GM18951 (cell line): ENCODE results near the gene COL17A1.

ENCODE experiments used
- POLR2A ChIP-seq: IDR thresholded peaks from 4 replicates; pipeline ENCODE4 v1.6.1; 2011; ENCODE audit warnings: mild to moderate bottlenecking; ENCODE audit not compliant: insufficient read length, insufficient read depth; ENCODE audit errors: extremely low read depth
- in situ Hi-C: fragments of 300-500 bp; cut with MboI; formaldehyde crosslinking; loops from one replicate; pipeline ENCODE4 v1.12.0; 2022; ENCODE audit warnings: low sequenced_read_pairs, mixed read lengths, inconsistent platforms; ENCODE audit not compliant: unreplicated experiment

The COL17A1 gene

DNA sequence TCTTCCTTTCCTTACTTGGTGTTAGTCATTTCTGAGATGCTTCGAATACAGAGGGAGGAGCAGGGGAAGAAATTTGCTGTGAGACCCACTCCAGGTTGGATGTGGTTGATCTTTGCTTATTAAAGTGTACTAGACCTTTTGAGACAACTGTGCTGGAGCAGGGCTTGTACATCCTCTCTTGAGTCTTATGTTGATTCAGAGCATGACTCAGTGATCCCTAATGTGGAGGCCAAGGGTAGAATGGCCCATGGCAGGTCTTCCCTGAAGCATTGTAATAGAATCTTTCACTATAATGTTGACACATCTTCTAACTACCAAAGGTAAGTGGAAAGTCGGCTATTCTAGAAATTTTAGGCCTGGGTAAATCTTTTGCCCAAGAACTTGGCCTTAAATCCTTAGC lies 19.2 kb upstream of the COL17A1 start:
- no peak for TF ChIP-seq POLR2A
- in situ Hi-C loops: no loop called here

DNA sequence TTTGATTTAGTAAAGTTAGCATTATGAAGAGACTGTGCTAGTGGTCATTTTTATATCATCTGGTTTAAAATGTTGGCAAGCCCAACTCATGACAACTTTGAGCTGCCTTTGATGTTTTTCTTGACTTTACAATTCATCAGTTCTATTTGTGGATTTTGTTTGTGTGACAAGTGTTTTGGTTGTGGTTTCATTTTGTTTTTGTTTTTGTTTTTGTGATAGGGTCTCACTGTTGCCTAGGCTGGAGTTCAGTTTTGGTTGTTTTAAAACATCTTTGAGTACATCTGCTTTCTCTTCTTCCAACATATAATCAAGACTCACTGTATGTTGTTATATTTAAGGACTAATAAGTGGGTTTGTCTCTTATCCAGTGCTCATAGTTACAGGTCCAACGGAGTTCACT lies 18.7 kb upstream of the COL17A1 start:
- in situ Hi-C loops: no loop called here
- TF ChIP-seq POLR2A: no peak

DNA sequence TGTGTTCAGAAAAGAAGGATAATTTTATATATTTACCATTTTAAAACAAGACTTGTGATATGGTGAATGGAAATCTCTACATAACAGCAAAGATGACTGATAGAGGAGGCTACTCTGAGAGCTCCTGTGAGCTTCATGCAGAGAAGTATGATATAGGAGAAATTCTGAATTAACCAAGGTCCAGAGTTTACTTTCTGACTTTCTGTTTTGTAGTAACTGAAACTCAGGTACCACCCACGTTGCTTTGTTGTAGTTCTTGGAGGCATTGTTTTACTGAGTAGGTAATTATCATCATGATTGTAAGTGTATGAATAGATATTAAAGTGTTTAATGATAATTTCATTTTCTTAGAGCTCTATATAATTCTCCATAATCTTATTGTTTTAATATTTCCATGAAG lies 18.3 kb upstream of the COL17A1 start:
- in situ Hi-C loops: no loop called here
- no peak for TF ChIP-seq POLR2A

DNA sequence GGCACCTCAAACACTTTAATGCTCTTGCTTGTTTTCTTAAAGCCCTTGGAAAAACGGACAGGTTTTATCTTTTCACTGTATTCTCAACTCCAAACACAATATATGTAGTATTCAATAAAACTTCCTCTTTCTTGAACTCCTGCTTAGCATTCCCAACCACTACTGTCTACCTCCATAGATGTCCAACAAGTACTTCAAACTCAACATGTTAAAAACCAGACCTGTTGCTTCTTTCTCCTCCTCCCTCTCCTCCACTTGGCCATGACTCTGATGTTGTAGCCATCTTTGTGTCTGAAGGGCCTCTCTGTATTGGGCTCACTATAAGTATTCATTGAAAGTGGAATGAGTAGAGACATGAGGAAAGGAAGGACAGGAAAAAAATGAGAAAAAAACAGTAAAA lies 16.2 kb upstream of the COL17A1 start:
- no peak for TF ChIP-seq POLR2A
- in situ Hi-C loops: no loop called here

DNA sequence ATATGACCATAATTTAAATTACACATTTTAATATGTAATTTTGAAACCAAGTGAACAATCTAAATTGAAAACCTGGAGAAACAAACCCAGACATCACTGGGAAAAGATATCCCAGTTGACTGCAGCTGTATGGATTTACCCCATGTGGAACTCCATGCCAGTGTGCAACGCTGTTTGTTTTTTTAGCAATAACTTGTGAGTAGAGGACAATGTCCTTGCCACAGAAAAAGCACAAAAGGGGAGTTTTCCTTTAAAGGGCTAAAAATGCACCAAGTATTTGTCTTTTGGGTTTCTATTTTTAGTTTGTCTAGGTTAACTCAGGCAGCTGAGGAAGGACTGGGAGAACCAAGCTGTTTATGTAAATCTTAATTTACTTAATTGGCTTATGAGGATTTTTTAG lies 15.1 kb upstream of the COL17A1 start:
- TF ChIP-seq POLR2A: no peak
- in situ Hi-C loops: no loop called here

GRCh38 chr10:104099941-104100340 lies 14.3 kb upstream of the COL17A1 start:
- in situ Hi-C loops: no loop called here
- TF ChIP-seq POLR2A: no peak

DNA sequence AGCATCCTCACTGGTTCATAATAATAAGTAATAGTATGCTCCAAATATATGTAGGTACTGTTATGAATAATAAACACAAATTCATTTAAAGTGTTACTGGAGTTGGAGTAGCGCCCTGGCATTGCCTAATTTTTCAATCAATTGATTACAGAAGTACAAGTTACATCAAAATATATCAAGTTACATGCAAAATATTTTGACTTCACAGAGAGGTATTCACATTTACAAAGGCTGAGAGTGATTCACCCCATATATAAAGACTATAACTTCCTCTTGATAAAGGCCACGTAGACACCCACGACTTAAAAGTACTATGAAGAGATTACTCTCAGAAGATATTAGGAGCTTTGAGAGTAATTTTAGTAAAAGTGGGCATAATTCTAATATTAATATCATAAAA lies 13.6 kb upstream of the COL17A1 start:
- in situ Hi-C loops: no loop called here
- TF ChIP-seq POLR2A: no peak

DNA sequence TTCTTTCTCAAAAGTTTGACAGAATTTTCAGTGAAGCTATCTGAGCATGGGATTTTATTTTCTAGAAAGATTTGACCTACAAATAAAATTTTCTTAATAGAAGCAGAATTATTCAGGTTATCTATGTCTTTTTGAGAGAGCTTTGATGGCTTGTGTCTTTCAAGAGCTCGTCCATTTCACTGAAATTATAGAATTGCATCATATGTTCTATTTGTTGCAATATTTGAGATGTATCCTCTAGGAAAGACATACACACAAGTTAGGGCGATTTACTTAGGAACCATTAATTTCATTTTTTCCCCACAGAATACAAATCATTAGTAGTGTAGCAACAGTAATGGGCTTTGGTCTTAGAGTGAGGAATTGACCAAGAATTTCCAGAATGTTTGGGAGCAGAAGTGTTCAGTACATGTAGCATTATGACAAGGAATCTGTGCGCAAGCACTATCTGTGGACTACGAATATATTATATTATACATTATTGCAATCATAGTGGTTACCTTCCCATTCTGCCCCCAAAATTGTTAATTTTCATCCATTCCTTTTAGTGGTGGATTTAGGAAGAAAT lies 12.8 kb upstream of the COL17A1 start:
- in situ Hi-C loops: no loop called here
- no peak for TF ChIP-seq POLR2A

- TF ChIP-seq POLR2A: no peak
- in situ Hi-C loops: no loop called here
Measured at GRCh38 chr10:104096692-104097091, 11.0 kb upstream of the COL17A1 start.

GRCh38 chr10:104092749-104093148 lies 7.1 kb upstream of the COL17A1 start:
- no peak for TF ChIP-seq POLR2A
- in situ Hi-C loops: no loop called here

DNA sequence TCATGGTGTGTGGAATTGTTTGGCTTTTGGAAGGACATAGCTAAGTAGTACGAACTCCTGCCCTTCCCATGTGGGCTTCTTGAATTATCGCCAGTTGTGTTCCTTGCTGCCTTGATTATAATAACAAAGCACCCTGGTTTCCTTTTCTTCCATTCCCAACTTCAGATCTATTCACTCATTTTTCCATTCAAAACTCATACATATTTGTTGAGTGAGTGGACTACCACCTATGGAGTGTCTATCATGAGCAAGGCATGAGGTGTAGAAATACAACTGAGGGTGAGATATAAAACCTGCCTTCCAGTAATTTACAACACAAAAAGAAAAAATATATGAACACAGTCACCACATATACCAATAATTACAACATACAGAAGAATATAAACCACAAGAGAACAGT lies 4.9 kb upstream of the COL17A1 start:
- TF ChIP-seq POLR2A: no peak
- in situ Hi-C loops: no loop called here

DNA sequence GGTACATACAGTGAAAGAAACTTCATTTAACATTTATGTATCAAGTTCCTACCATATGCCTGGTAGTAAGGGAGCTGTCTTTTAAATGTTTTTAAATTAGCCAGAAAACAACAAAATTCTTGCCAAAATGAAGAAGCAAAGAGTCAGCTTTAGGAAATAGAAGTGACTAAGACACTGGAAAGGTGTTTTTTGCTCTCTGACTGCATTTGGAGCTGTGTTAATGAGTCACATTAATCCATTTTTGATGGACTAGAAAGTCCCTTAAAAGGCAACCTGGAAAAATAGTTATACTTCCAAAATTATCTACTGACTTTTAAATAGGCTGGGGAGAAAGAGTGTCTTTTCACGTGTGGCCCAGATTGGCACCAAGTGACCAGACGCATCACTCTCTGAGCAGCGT lies 3.9 kb upstream of the COL17A1 start:
- in situ Hi-C loops: no loop called here
- no peak for TF ChIP-seq POLR2A

GRCh38 chr10:104088239-104088638 lies 2.6 kb upstream of the COL17A1 start:
- no peak for TF ChIP-seq POLR2A
- in situ Hi-C loops: no loop called here

- no peak for TF ChIP-seq POLR2A
- in situ Hi-C loops: no loop called here
Measured at GRCh38 chr10:104084482-104085142, 1.1 kb downstream of the COL17A1 start.
